SH-SY5Y (cell line): ENCODE measurements around the gene RAB6A.

ENCODE experiments used
- GATA2 ChIP-seq: IDR thresholded peaks from 2 replicates; pipeline ENCODE4 v1.6.1; 2011; ENCODE audit warnings: mild to moderate bottlenecking, low read depth, low read length
- GATA3 ChIP-seq: IDR thresholded peaks from 2 replicates; pipeline ENCODE4 v1.6.1; 2011; ENCODE audit warnings: low read depth, mild to moderate bottlenecking, low read length, moderate library complexity

DNA sequence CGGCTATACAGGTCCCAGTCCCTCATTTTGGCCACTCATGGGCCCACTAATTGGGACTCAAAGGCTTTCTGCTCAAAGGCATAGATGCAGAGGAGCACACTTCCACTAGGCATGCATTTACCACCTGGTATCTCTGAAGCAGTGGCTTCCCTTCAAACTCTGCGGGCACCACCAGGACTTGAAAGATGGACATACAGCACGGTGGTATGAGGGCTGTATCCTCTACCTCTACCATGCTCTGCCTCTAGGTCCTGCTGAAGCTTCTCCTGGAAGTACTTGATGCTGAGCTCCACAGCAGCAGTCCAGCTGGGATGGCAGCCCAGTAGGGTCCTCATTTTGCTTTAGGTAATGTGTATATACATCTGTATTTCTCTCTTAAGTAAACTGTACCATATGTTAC, 49.9 kb downstream of the RAB6A start:
- TF ChIP-seq GATA2 (no peak), GATA3 (no peak)
